K562 (cell line): ENCODE results near the gene CD82. TPM values are rescaled to one million over a fixed set of nuclear protein-coding genes. Genes with fewer than 3 reads are reported as not detected.
A peak's percentile ranks its signal among the peaks of the same experiment; 100 is the strongest.

Source experiments
- BRF1 ChIP-seq: IDR thresholded peaks from 3 replicates; pipeline ENCODE4 v1.6.1; 2011; ENCODE audit warnings: borderline replicate concordance, mild to moderate bottlenecking; ENCODE audit not compliant: insufficient read length; ENCODE audit errors: extremely low read depth
- CAMTA2 ChIP-seq: fragments of 250-450 bp; sonication (Bioruptor Pico); conservative IDR thresholded peaks from 2 replicates; pipeline ENCODE4 v1.5.1; 2022
- ELF1 ChIP-seq: fragments of 200-800 bp; sonication (Bioruptor generic); IDR thresholded peaks from 2 replicates; pipeline ENCODE4 v1.6.1; 2016; ENCODE audit warnings: missing genetic modification characterization, missing compliant biosample characterization
- FIP1L1 ChIP-seq: fragments of 200-400 bp; formaldehyde crosslinking; IDR thresholded peaks from 2 replicates; pipeline ENCODE4 v1.6.1; 2018; ENCODE audit warnings: mild to moderate bottlenecking, low read depth, low read length; ENCODE audit not compliant: poor library complexity, severe bottlenecking
- GMEB1 ChIP-seq: fragments of 250-450 bp; sonication (Bioruptor Pico); IDR thresholded peaks from 2 replicates; pipeline ENCODE4 v1.4.0; 2020; ENCODE audit warnings: mild to moderate bottlenecking
- HEY1 ChIP-seq: fragments of 250-450 bp; sonication (Bioruptor Pico); IDR thresholded peaks from 2 replicates; pipeline ENCODE4 v1.5.0; 2020; ENCODE audit warnings: mild to moderate bottlenecking, moderate library complexity, borderline replicate concordance
- KDM4B ChIP-seq, 2 experiments: fragments of 450-650 bp in 1 of 2; sonication (generic) in 1 of 2; IDR thresholded peaks; 2 replicates each; pipeline ENCODE4 v1.6.1; 2016 to 2017; ENCODE audit warnings: borderline replicate concordance in 2 of 2, antibody characterized with exemption in 1 of 2, low read depth in 1 of 2, mild to moderate bottlenecking in 1 of 2
- MTA2 ChIP-seq: fragments of 450-650 bp; IDR thresholded peaks from 2 replicates; pipeline ENCODE4 v1.6.1; 2016; ENCODE audit warnings: low read depth
- PKNOX1 ChIP-seq: fragments of 450-650 bp; IDR thresholded peaks from 2 replicates; pipeline ENCODE4 v1.6.1; 2016
- PURB ChIP-seq: sonication (generic); formaldehyde crosslinking; IDR thresholded peaks from 2 replicates; pipeline ENCODE4 v1.9.0; 2021; ENCODE audit warnings: low read depth, mild to moderate bottlenecking, missing genetic modification reagents
- RNF2 ChIP-seq: sonication (generic); IDR thresholded peaks from 2 replicates; pipeline ENCODE4 v1.6.1; 2016
- SIN3B ChIP-seq: fragments of 450-650 bp; IDR thresholded peaks from 2 replicates; pipeline ENCODE4 v1.6.1; 2017; ENCODE audit warnings: low read depth, mild to moderate bottlenecking, moderate library complexity
- U2AF1 ChIP-seq: fragments of 200-400 bp; formaldehyde crosslinking; optimal IDR thresholded peaks from 2 replicates; pipeline ENCODE3; 2017; ENCODE audit warnings: mild to moderate bottlenecking, low read depth, low read length, moderate library complexity
- polyA plus RNA-seq, 8 experiments: library from polyadenylated mRNA; depleted of rRNA in 4 of 8; stranded (reverse) in 5 of 8; unstranded in 3 of 8; fragments of >200 nt; fragmentation: Nextera tagmentation in 2 of 8; fragmentation: Illumina TruSeq in 1 of 8; extraction: Ambion mirVana in 2 of 8; extraction: Trizol in 1 of 8; gene quantifications; 2 replicates each; pipeline versions ENCODE4 v1.2.1 to v1.2.3, GENCODE V29; 2011 to 2014; ENCODE audit warnings: inconsistent platforms in 1 of 8, missing spikeins in 1 of 8
- total RNA-seq, 7 experiments: library from RNA; depleted of rRNA in 6 of 7; stranded (reverse); fragments of >200 nt in 6 of 7; fragmentation: Illumina TruSeq in 2 of 7; extraction: Trizol in 2 of 7; gene quantifications; 2 replicates each; pipeline versions ENCODE4 v1.2.1 to v1.2.3, GENCODE V29; 2011 to 2021; ENCODE audit warnings: low replicate concordance in 1 of 7
- TF ChIP-seq, protein P1 (sequence below): sonication (generic); formaldehyde crosslinking; IDR thresholded peaks from 2 replicates; pipeline ENCODE4 v1.5.0; 2020; ENCODE audit warnings: missing genetic modification reagents
- TF ChIP-seq, protein P2 (sequence below): fragments of 450-650 bp; IDR thresholded peaks from 2 replicates; pipeline ENCODE4 v1.6.1; 2016; ENCODE audit warnings: antibody characterized with exemption

CD82 gene
- total and polyA plus RNA-seq, 9 of the 15 experiments (the other 6 are each of a cell fraction or from before 2014, with no cell fraction given) = 0.27 to 9.4 (median 3.0) TPM

DNA sequence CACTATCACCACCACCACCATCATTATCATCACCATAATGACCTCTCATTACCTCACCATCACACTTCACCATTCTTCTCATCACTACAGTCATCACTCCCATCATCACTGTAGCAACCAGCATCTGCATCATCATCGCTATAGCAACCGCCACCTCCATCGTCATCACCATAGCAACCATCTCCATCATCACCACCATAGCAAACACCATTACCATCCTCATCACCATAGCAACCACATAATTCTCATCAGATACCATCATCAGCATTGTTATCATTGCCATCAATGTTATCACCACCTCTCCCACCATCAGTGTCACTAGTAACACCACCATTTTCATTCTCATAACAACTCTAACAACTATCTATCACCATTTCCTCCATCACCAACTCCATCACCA is 23.1 kb upstream of the CD82 start (continued):
- TF ChIP-seq HEY1 (CRISPR knock-in tag) = no peak
- no peak for TF ChIP-seq KDM4B (IDR thresholded peaks at IDR 0.05; ENCODE audit: borderline replicate concordance in 2 of 2, low read depth in 1 of 2)
- no peak for TF ChIP-seq SIN3B
- TF ChIP-seq PURB (CRISPR knock-in tag) = no peak
- no peak for TF ChIP-seq CAMTA2 (CRISPR knock-in tag)
- TF ChIP-seq PKNOX1 = peak; percentile 34; the same call in 1 of the 2 replicates
- no peak for TF ChIP-seq FIP1L1
- TF ChIP-seq, protein P1, sequence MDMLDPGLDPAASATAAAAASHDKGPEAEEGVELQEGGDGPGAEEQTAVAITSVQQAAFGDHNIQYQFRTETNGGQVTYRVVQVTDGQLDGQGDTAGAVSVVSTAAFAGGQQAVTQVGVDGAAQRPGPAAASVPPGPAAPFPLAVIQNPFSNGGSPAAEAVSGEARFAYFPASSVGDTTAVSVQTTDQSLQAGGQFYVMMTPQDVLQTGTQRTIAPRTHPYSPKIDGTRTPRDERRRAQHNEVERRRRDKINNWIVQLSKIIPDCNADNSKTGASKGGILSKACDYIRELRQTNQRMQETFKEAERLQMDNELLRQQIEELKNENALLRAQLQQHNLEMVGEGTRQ (CRISPR knock-in tag) = no peak
- no peak for TF ChIP-seq BRF1
- no peak for TF ChIP-seq U2AF1
- TF ChIP-seq MTA2 = no peak
- TF ChIP-seq RNF2 = peak; percentile 23; the same call in 1 of the 2 replicates
- TF ChIP-seq GMEB1 (CRISPR knock-in tag) = no peak
- TF ChIP-seq ELF1 = no peak
- TF ChIP-seq, protein P2, sequence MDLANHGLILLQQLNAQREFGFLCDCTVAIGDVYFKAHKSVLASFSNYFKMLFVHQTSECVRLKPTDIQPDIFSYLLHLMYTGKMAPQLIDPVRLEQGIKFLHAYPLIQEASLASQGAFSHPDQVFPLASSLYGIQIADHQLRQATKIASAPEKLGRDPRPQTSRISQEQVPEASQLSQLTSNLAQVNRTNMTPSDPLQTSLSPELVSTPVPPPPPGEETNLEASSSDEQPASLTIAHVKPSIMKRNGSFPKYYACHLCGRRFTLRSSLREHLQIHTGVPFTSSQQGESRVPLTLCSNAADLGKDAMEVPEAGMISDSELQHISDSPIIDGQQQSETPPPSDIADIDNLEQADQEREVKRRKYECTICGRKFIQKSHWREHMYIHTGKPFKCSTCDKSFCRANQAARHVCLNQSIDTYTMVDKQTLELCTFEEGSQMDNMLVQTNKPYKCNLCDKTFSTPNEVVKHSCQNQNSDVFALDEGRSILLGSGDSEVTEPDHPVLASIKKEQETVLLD = no peak
